Ovary (tissue), 9 donors: ENCODE results near the gene ESRP2. TPM values are rescaled to one million over a fixed set of nuclear protein-coding genes. Genes with fewer than 3 reads are reported as not detected.

ENCODE experiments used
- DNase-seq, 5 donors: peaks; one replicate each; pipeline ENCODE4 v3.0.0-alpha.2; 2019 to 2020
- H3K27ac ChIP-seq, 2 donors: fragments of 200-600 bp; one replicate each; pipeline versions ENCODE4 v1.5.1 to v1.8.0; 2019 to 2022
- H3K27me3 ChIP-seq: fragments of 200-600 bp; one replicate; pipeline ENCODE4 v1.8.0; 2022
- H3K36me3 ChIP-seq: fragments of 200-600 bp; sonication (generic); one replicate; pipeline ENCODE4 v1.5.1; 2019
- H3K4me1 ChIP-seq: one replicate; pipeline ENCODE4 v1.8.1; 2013; ENCODE audit warnings: mild to moderate bottlenecking, moderate library complexity; ENCODE audit not compliant: insufficient read depth
- H3K4me3 ChIP-seq: fragments of 200-600 bp; sonication (generic); one replicate; pipeline ENCODE4 v1.5.1; 2017
- H3K9me3 ChIP-seq, 2 donors: fragments of 200-600 bp in 1 of 2; sonication (generic) in 1 of 2; one replicate each; pipeline versions ENCODE4 v1.5.1 to v1.8.1; 2013 to 2019; ENCODE audit warnings: mild to moderate bottlenecking in 1 of 2, moderate library complexity in 1 of 2
- EP300 ChIP-seq: sonication (generic); formaldehyde crosslinking; IDR thresholded peaks from one replicate; pipeline ENCODE4 v1.6.1; 2017; ENCODE audit warnings: antibody characterized with exemption
- POLR2A ChIP-seq: fragments of 450-650 bp; IDR thresholded peaks from one replicate; pipeline ENCODE4 v1.6.1; 2017; ENCODE audit warnings: antibody characterized with exemption, mild to moderate bottlenecking, moderate library complexity
- WGBS, 3 donors: extraction: QIAGEN DNeasy Blood & Tissue Kit in 1 of 3; methylation state at CpG; one replicate each; pipeline versions ENCODE4 v1.1.5 to v1.1.7; 2013 to 2017; 5-methylcytosine and 5-hydroxymethylcytosine counted together
- intact Hi-C, 4 donors: fragments of 100-400 bp; cut with DNase I; formaldehyde crosslinking; loops; one replicate each; pipeline versions ENCODE4 v1.11.0 to v1.15.1; 2022 to 2023
- polyA plus RNA-seq, 2 donors: library from polyadenylated mRNA; stranded (reverse); fragments of 200-250 nt in 1 of 2; fragments of 350-450 nt in 1 of 2; fragmentation: Illumina TruSeq in 1 of 2; extraction: RNeasy Lipid Tissue Mini Kit (QIAGEN cat#74804) in 1 of 2; gene quantifications; one replicate each; pipeline ENCODE4 v1.2.3, GENCODE V29; 2013 to 2014
- total RNA-seq, 7 donors: library from RNA; depleted of rRNA in 2 of 7; stranded (reverse); fragments of >200 nt in 2 of 7; fragmentation: NEBNext Ultra II Directional in 3 of 7; extraction: Animal tissue kit (Norgen Biotek cat#: 25700) in 3 of 7; gene quantifications; one replicate each; pipeline versions ENCODE4 v1.1.0 to v1.2.4, GENCODE V29; 2016 to 2023
- TF ChIP-seq, protein P1 (sequence below), 3 donors: fragments of 450-650 bp in 2 of 3; fragments of 200-600 bp in 1 of 3; IDR thresholded peaks; one replicate each; pipeline versions ENCODE4 v1.5.1 to v1.8.0; 2016 to 2022; ENCODE audit warnings: antibody characterized with exemption in 3 of 3, mild to moderate bottlenecking in 1 of 3
- donor health status: DM: no; HTN: no; CAD: no; lungs with moderate emphysema.
- donor health status: DM: no; HTN: no; CAD: no.
- donor health status: Bipolar disorder and iron deficiency.
- donor health status: DM: yes; HTN: yes; CAD: no.
- donor health status: DM: no; HTN: no; CAD: no.
- donor health status: DM: yes; HTN: yes; CAD: no.

The ESRP2 gene
- total and polyA plus RNA-seq, 9 donors, result 0.17 to 13.8 (median 1.5) TPM

DNA sequence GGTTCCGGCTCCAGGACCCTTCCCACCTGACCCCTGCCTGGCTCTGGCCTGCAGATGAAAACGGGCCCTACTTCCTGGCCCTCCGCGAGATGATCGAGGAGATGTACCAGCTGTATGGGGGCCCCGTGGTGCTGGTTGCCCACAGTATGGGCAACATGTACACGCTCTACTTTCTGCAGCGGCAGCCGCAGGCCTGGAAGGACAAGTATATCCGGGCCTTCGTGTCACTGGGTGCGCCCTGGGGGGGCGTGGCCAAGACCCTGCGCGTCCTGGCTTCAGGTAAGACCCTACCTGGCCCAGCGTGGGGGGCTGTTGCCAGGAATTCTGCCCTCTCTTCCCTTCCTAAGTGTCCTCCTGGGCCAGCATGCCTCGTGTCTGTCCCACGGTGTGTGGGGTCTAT lies 19.8 kb upstream of the ESRP2 start:
- no peaks in the 10 kb centered on the region for H3K36me3 ChIP-seq
- H3K27ac ChIP-seq, result no peak overlapping the region

DNA sequence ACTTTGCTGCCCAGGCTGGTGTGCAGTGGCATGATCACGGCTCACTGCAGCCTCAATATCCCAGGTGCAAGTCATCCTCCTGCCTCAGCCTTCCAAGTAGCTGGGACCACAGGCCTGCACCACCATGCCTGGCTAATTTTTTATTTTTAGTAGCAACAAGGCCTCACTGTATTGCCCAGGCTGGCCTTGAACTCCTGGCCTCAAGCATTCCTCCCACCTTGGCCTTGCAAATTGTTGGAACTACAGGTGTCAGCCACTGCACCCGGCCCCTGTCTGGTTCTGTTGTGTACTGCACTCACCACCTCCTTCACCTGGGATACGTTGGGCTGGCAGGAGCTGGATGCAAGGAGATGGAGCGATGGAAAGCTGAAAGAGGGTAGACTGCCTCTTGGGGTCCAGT lies 17.8 kb upstream of the ESRP2 start:
- DNase-seq, result no peak
- intact Hi-C loops, result no loop called here
- Histone ChIP-seq H3K4me3 (no peak overlapping the region), H3K27ac (no peak overlapping the region), H3K9me3 (no peaks in the 10 kb centered on the region), H3K36me3 (no peaks in the 10 kb centered on the region), H3K4me1 (no peaks in the 10 kb centered on the region), H3K27me3 (no peaks in the 10 kb centered on the region)
- WGBS, 3 donors, result 84 to 86% (median 85%) methylated on average over 4 of the region's 4 CpGs
- TF ChIP-seq, protein P1, sequence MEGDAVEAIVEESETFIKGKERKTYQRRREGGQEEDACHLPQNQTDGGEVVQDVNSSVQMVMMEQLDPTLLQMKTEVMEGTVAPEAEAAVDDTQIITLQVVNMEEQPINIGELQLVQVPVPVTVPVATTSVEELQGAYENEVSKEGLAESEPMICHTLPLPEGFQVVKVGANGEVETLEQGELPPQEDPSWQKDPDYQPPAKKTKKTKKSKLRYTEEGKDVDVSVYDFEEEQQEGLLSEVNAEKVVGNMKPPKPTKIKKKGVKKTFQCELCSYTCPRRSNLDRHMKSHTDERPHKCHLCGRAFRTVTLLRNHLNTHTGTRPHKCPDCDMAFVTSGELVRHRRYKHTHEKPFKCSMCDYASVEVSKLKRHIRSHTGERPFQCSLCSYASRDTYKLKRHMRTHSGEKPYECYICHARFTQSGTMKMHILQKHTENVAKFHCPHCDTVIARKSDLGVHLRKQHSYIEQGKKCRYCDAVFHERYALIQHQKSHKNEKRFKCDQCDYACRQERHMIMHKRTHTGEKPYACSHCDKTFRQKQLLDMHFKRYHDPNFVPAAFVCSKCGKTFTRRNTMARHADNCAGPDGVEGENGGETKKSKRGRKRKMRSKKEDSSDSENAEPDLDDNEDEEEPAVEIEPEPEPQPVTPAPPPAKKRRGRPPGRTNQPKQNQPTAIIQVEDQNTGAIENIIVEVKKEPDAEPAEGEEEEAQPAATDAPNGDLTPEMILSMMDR (IDR thresholded peaks at IDR 0.05), result no peak
- TF ChIP-seq POLR2A (no peak), EP300 (no peak)

More for the DNA sequence above, 19.8 kb upstream of the ESRP2 start:
- Histone ChIP-seq H3K4me1 (no peaks in the 10 kb centered on the region), H3K9me3 (no peaks in the 10 kb centered on the region), H3K4me3 (no peak overlapping the region), H3K27me3 (no peaks in the 10 kb centered on the region)
- no peak for DNase-seq
- intact Hi-C loops, result no loop called here
- WGBS, 3 donors, result 90 to 94% (median 93%) methylated on average over 18 of the region's 18 CpGs
- TF ChIP-seq, protein P1 (IDR thresholded peaks at IDR 0.05), result no peak
- TF ChIP-seq POLR2A, result no peak
- no peak for TF ChIP-seq EP300

DNA sequence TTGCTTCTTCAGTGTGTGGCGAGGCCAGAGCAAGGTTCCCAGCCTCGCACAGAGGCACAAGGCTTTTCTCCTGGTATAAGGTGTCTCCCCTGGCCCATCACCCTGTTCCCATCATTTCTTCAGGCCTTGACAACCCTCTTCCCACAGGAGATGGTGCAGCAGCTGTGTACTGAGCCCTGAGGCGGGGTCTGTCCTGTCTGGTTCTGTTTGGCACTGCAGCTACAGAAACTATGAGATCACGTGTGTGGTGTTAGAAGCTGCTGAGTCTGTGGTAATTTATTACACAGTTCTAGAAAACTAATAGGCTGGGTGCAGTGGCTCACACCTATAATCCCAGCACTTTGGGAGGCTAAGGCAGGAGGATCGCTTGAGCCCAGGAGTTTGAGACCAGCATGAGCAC lies 16.5 kb upstream of the ESRP2 start:
- no peaks in the 10 kb centered on the region for H3K27me3 ChIP-seq
- TF ChIP-seq, protein P1 (IDR thresholded peaks at IDR 0.05), result no peak
- no peak for TF ChIP-seq POLR2A
- TF ChIP-seq EP300, result no peak
- no peaks in the 10 kb centered on the region for H3K4me1 ChIP-seq
- no peak overlapping the region for H3K27ac ChIP-seq
- WGBS, 3 donors, result 76 to 86% (median 82%) methylated on average over 5 of the region's 5 CpGs
- H3K9me3 ChIP-seq, result no peaks in the 10 kb centered on the region
- no peak for DNase-seq
- no peak overlapping the region for H3K4me3 ChIP-seq
- no peaks in the 10 kb centered on the region for H3K36me3 ChIP-seq
- intact Hi-C loops, result no loop called here

DNA sequence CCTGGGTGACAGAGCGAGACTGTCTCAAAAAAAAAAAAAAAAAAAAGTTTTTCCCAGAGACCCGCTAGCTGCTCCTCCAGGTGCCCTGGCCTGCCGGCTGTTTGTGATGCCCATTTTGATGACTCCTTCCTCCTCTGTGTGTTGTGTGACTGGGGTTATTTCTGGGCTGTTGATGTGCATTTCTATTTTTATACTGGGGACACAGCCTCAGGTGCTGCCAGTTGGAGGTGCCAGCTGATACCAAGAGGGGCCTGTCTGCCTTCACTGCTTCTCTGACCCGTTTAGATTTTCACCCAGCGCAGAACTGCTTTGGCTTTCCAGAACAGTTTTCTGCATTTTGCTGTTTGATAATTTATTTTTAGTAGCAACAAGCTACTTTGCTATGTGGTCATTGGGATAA lies 15.9 kb upstream of the ESRP2 start:
- intact Hi-C loops, result no loop called here
- H3K27ac ChIP-seq, result no peak overlapping the region

More for the DNA sequence above, 15.9 kb upstream of the ESRP2 start:
- H3K4me3 ChIP-seq, result no peak overlapping the region
- H3K27me3 ChIP-seq, result no peaks in the 10 kb centered on the region
- DNase-seq, result no peak
- 85 to 88% (median 86%) methylated on average over 5 of the region's 5 CpGs for WGBS, 3 donors
- H3K36me3 ChIP-seq, result no peaks in the 10 kb centered on the region
- H3K9me3 ChIP-seq, result no peaks in the 10 kb centered on the region
- H3K4me1 ChIP-seq, result peaks cover 2% of the 10 kb centered on the region
- TF ChIP-seq, protein P1 (IDR thresholded peaks at IDR 0.05), result no peak
- no peak for TF ChIP-seq POLR2A
- TF ChIP-seq EP300, result no peak
